ENCODE measurements around the gene PCSK2.

PCSK2 gene

DNA sequence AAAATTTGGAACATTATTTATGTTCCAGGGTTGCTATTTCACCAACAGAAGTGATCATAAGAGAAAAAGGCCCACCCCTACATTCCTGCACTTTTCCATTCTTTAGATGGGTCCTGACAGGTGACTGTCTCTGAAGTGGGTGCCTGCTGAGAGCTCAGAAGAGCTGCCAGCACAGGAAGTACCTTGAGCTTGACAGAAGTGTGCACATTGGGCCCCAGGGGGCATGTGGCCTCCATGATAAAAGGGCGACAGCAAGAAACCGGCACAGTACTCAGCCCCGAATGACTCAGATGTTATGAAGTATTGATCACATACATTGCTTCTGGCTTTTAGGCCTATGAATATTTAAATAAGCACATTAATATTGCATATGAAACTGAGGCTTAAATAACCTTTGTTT, 150.4 kb downstream of the PCSK2 start:
- Histone ChIP-seq H3K9ac (ENCODE audit: low read length) (no peak overlapping the region), H3K27me3 (ENCODE audit: control insufficient read depth in 1 of 2, insufficient read depth in 2 of 2, low read length in 2 of 2) (no peaks in the 10 kb centered on the region), H3K4me3 (ENCODE audit: low read depth in 1 of 2, low read length in 2 of 2) (no peak overlapping the region), H3K9me3 (ENCODE audit: low read length) (no peaks in the 10 kb centered on the region), H3K36me3 (ENCODE audit: insufficient read depth, low read length) (no peaks in the 10 kb centered on the region), H3K4me1 (ENCODE audit: insufficient read depth, low read length) (no peaks in the 10 kb centered on the region), H3K27ac (ENCODE audit: low read depth, low read length) (no peak overlapping the region)

- Histone ChIP-seq H3K9ac (ENCODE audit: low read length) (no peak overlapping the region), H3K27ac (ENCODE audit: low read depth, low read length) (no peak overlapping the region), H3K9me3 (ENCODE audit: low read length) (no peaks in the 10 kb centered on the region), H3K4me3 (ENCODE audit: low read depth in 1 of 2, low read length in 2 of 2) (no peak overlapping the region), H3K4me1 (ENCODE audit: insufficient read depth, low read length) (no peaks in the 10 kb centered on the region), H3K27me3 (ENCODE audit: control insufficient read depth in 1 of 2, insufficient read depth in 2 of 2, low read length in 2 of 2) (no peaks in the 10 kb centered on the region), H3K36me3 (ENCODE audit: insufficient read depth, low read length) (no peaks in the 10 kb centered on the region)
These were observed 152.8 kb downstream of the PCSK2 start for GRCh38 chr20:17379651-17380050.

- no peak overlapping the region for H3K9ac ChIP-seq (ENCODE audit: low read length)
- H3K4me1 ChIP-seq (ENCODE audit: insufficient read depth, low read length): no peaks in the 10 kb centered on the region
- H3K27me3 ChIP-seq (ENCODE audit: control insufficient read depth in 1 of 2, insufficient read depth in 2 of 2, low read length in 2 of 2): no peaks in the 10 kb centered on the region
- H3K4me3 ChIP-seq (ENCODE audit: low read depth in 1 of 2, low read length in 2 of 2): no peak overlapping the region
- H3K27ac ChIP-seq (ENCODE audit: low read depth, low read length): no peak overlapping the region
- no peaks in the 10 kb centered on the region for H3K9me3 ChIP-seq (ENCODE audit: low read length)
- H3K36me3 ChIP-seq (ENCODE audit: insufficient read depth, low read length): no peaks in the 10 kb centered on the region
These were observed 154.0 kb downstream of the PCSK2 start for GRCh38 chr20:17380801-17381200.

- H3K36me3 ChIP-seq (ENCODE audit: insufficient read depth, low read length): no peaks in the 10 kb centered on the region
- H3K27me3 ChIP-seq (ENCODE audit: control insufficient read depth in 1 of 2, insufficient read depth in 2 of 2, low read length in 2 of 2): no peaks in the 10 kb centered on the region
- no peaks in the 10 kb centered on the region for H3K4me1 ChIP-seq (ENCODE audit: insufficient read depth, low read length)
- H3K27ac ChIP-seq (ENCODE audit: low read depth, low read length): no peak overlapping the region
- H3K4me3 ChIP-seq (ENCODE audit: low read depth in 1 of 2, low read length in 2 of 2): no peak overlapping the region
- H3K9ac ChIP-seq (ENCODE audit: low read length): no peak overlapping the region
- H3K9me3 ChIP-seq (ENCODE audit: low read length): no peaks in the 10 kb centered on the region
These were observed 154.9 kb downstream of the PCSK2 start for GRCh38 chr20:17381724-17382123.

GRCh38 chr20:17385798-17386197, 159.0 kb downstream of the PCSK2 start:
- H3K4me3 ChIP-seq (ENCODE audit: low read depth in 1 of 2, low read length in 2 of 2): no peak overlapping the region
- no peaks in the 10 kb centered on the region for H3K36me3 ChIP-seq (ENCODE audit: insufficient read depth, low read length)
- H3K4me1 ChIP-seq (ENCODE audit: insufficient read depth, low read length): no peaks in the 10 kb centered on the region
- H3K27me3 ChIP-seq (ENCODE audit: control insufficient read depth in 1 of 2, insufficient read depth in 2 of 2, low read length in 2 of 2): no peaks in the 10 kb centered on the region
- no peak overlapping the region for H3K9ac ChIP-seq (ENCODE audit: low read length)
- H3K9me3 ChIP-seq (ENCODE audit: low read length): no peaks in the 10 kb centered on the region
- no peak overlapping the region for H3K27ac ChIP-seq (ENCODE audit: low read depth, low read length)

- Histone ChIP-seq H3K36me3 (ENCODE audit: insufficient read depth, low read length) (no peaks in the 10 kb centered on the region), H3K27ac (ENCODE audit: low read depth, low read length) (no peak overlapping the region), H3K27me3 (ENCODE audit: control insufficient read depth in 1 of 2, insufficient read depth in 2 of 2, low read length in 2 of 2) (no peaks in the 10 kb centered on the region), H3K9me3 (ENCODE audit: low read length) (no peaks in the 10 kb centered on the region), H3K9ac (ENCODE audit: low read length) (no peak overlapping the region), H3K4me1 (ENCODE audit: insufficient read depth, low read length) (no peaks in the 10 kb centered on the region), H3K4me3 (ENCODE audit: low read depth in 1 of 2, low read length in 2 of 2) (no peak overlapping the region)
These were observed 163.8 kb downstream of the PCSK2 start for GRCh38 chr20:17390655-17391054.

GRCh38 chr20:17391127-17391771, 164.4 kb downstream of the PCSK2 start:
- no peak overlapping the region for H3K9ac ChIP-seq (ENCODE audit: low read length)
- H3K4me3 ChIP-seq (ENCODE audit: low read depth in 1 of 2, low read length in 2 of 2): no peak overlapping the region
- H3K36me3 ChIP-seq (ENCODE audit: insufficient read depth, low read length): no peaks in the 10 kb centered on the region
- no peaks in the 10 kb centered on the region for H3K4me1 ChIP-seq (ENCODE audit: insufficient read depth, low read length)
- H3K9me3 ChIP-seq (ENCODE audit: low read length): no peaks in the 10 kb centered on the region
- H3K27ac ChIP-seq (ENCODE audit: low read depth, low read length): no peak overlapping the region
- no peaks in the 10 kb centered on the region for H3K27me3 ChIP-seq (ENCODE audit: control insufficient read depth in 1 of 2, insufficient read depth in 2 of 2, low read length in 2 of 2)

GRCh38 chr20:17394411-17394810, 167.6 kb downstream of the PCSK2 start:
- H3K27me3 ChIP-seq (ENCODE audit: control insufficient read depth in 1 of 2, insufficient read depth in 2 of 2, low read length in 2 of 2): no peaks in the 10 kb centered on the region
- no peak overlapping the region for H3K27ac ChIP-seq (ENCODE audit: low read depth, low read length)

DNA sequence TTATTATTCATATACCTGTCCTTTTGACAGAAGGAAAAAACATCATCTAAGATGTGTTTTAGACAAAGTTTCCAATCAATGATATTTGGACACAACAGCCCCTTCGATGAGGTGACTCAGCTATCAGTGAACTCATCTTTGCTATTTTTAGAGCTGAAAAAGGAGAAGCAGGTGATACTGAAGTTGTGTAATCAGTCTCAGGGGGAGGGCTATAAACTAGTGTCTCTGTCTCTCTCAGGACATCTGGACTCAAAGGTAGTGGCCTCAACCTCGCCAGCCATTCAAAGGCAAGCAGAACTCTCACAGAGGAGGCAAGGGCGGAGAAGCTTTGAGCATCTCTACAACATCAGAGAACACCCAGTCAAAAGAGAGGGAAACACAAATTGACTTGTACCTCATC, 168.9 kb downstream of the PCSK2 start:
- H3K36me3 ChIP-seq (ENCODE audit: insufficient read depth, low read length): no peaks in the 10 kb centered on the region
- no peak overlapping the region for H3K9ac ChIP-seq (ENCODE audit: low read length)
- no peaks in the 10 kb centered on the region for H3K4me1 ChIP-seq (ENCODE audit: insufficient read depth, low read length)
- H3K27ac ChIP-seq (ENCODE audit: low read depth, low read length): no peak overlapping the region
- no peaks in the 10 kb centered on the region for H3K27me3 ChIP-seq (ENCODE audit: control insufficient read depth in 1 of 2, insufficient read depth in 2 of 2, low read length in 2 of 2)
- no peaks in the 10 kb centered on the region for H3K9me3 ChIP-seq (ENCODE audit: low read length)
- no peak overlapping the region for H3K4me3 ChIP-seq (ENCODE audit: low read depth in 1 of 2, low read length in 2 of 2)

More at GRCh38 chr20:17394411-17394810, 167.6 kb downstream of the PCSK2 start:
- no peaks in the 10 kb centered on the region for H3K36me3 ChIP-seq (ENCODE audit: insufficient read depth, low read length)
- H3K9me3 ChIP-seq (ENCODE audit: low read length): no peaks in the 10 kb centered on the region
- H3K4me3 ChIP-seq (ENCODE audit: low read depth in 1 of 2, low read length in 2 of 2): no peak overlapping the region
- H3K9ac ChIP-seq (ENCODE audit: low read length): no peak overlapping the region
- no peaks in the 10 kb centered on the region for H3K4me1 ChIP-seq (ENCODE audit: insufficient read depth, low read length)

DNA sequence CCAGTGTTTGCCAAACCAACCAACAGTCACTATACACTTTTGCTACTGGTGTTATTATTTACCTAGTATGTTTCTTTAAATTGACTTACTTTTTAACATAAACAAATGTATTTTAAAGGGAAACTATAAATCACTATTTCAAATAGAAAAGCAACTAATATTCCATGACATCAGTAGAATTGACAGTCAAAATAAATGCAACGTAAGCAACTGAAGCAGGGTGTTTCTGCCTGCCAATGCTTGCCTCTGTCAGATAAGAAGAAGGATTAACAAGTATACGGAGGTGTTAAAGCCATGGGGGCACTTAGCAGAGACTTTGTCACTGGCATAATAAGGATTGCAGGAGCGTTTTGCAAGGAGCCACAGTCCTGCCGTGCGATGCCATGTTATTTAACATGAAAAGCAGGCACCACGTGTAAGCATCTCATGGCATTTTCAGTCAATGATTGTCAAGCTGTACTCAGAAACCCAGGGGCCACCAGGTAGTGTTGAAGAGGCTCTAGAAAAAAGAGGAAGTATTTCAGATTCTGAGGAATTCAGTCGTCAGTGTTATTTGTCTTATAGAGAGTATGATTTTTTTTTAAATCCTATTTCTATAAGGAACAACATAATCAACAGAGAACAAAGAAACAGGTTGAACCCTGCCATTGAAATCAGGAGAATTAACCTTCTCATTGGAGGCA, 172.6 kb downstream of the PCSK2 start:
- no peak overlapping the region for H3K27ac ChIP-seq (ENCODE audit: low read depth, low read length)
- no peaks in the 10 kb centered on the region for H3K4me1 ChIP-seq (ENCODE audit: insufficient read depth, low read length)

GRCh38 chr20:17403461-17403860, 176.6 kb downstream of the PCSK2 start:
- Histone ChIP-seq H3K9me3 (ENCODE audit: low read length) (no peaks in the 10 kb centered on the region), H3K4me1 (ENCODE audit: insufficient read depth, low read length) (peaks cover 23% of the 10 kb centered on the region), H3K27ac (ENCODE audit: low read depth, low read length) (no peak overlapping the region), H3K36me3 (ENCODE audit: insufficient read depth, low read length) (no peaks in the 10 kb centered on the region), H3K9ac (ENCODE audit: low read length) (no peak overlapping the region), H3K27me3 (ENCODE audit: control insufficient read depth in 1 of 2, insufficient read depth in 2 of 2, low read length in 2 of 2) (no peaks in the 10 kb centered on the region), H3K4me3 (ENCODE audit: low read depth in 1 of 2, low read length in 2 of 2) (no peak overlapping the region)

More for the DNA sequence above, 172.6 kb downstream of the PCSK2 start:
- H3K36me3 ChIP-seq (ENCODE audit: insufficient read depth, low read length): no peaks in the 10 kb centered on the region
- no peaks in the 10 kb centered on the region for H3K9me3 ChIP-seq (ENCODE audit: low read length)
- H3K4me3 ChIP-seq (ENCODE audit: low read depth in 1 of 2, low read length in 2 of 2): no peak overlapping the region
- H3K27me3 ChIP-seq (ENCODE audit: control insufficient read depth in 1 of 2, insufficient read depth in 2 of 2, low read length in 2 of 2): no peaks in the 10 kb centered on the region
- H3K9ac ChIP-seq (ENCODE audit: low read length): no peak overlapping the region

GRCh38 chr20:17406051-17406590, 179.3 kb downstream of the PCSK2 start:
- Histone ChIP-seq H3K4me3 (ENCODE audit: low read depth in 1 of 2, low read length in 2 of 2) (no peak overlapping the region), H3K4me1 (ENCODE audit: insufficient read depth, low read length) (peaks cover 23% of the 10 kb centered on the region), H3K27ac (ENCODE audit: low read depth, low read length) (no peak overlapping the region), H3K9ac (ENCODE audit: low read length) (no peak overlapping the region), H3K36me3 (ENCODE audit: insufficient read depth, low read length) (no peaks in the 10 kb centered on the region), H3K9me3 (ENCODE audit: low read length) (no peaks in the 10 kb centered on the region), H3K27me3 (ENCODE audit: control insufficient read depth in 1 of 2, insufficient read depth in 2 of 2, low read length in 2 of 2) (no peaks in the 10 kb centered on the region)

Measured in muscle layer of colon (tissue), 2 donors.